Activated naive CD8-positive, alpha-beta T cell treated with anti-CD3 and anti-CD28 coated beads, Interleukin-2, amount 50 U/mL, for 24 hours (primary cell): Measurements from ENCODE around the gene SEH1L.
"Not testable (repeated sequence)": the region's sequence is repeated elsewhere in the genome, so short reads cannot be mapped to it uniquely, and the experiment has no call there.

Experiments
- ATAC-seq: fragments of 150-1000 bp; cut with Tn5 transposase; one replicate; pipeline ENCODE4 v1.10.0; 2021
- DNase-seq: peaks from one replicate; pipeline ENCODE4 v3.0.0; 2021
- H3K27ac Mint-ChIP-seq: one replicate; pipeline ENCODE4 v1.8.0; 2021; ENCODE audit warnings: mild to moderate bottlenecking, mixed read lengths
- H3K27me3 Mint-ChIP-seq: one replicate; pipeline ENCODE4 v1.8.0; 2021; ENCODE audit warnings: mixed read lengths
- H3K36me3 Mint-ChIP-seq: one replicate; pipeline ENCODE4 v1.8.0; 2021; ENCODE audit warnings: low read depth, mixed read lengths
- H3K4me1 Mint-ChIP-seq: one replicate; pipeline ENCODE4 v1.8.0; 2021; ENCODE audit warnings: mixed read lengths
- H3K4me3 Mint-ChIP-seq: one replicate; pipeline ENCODE4 v1.8.0; 2021; ENCODE audit warnings: mild to moderate bottlenecking, moderate library complexity, mixed read lengths
- H3K9me3 Mint-ChIP-seq: one replicate; pipeline ENCODE4 v1.8.0; 2021; ENCODE audit warnings: mixed read lengths

Gene SEH1L

DNA sequence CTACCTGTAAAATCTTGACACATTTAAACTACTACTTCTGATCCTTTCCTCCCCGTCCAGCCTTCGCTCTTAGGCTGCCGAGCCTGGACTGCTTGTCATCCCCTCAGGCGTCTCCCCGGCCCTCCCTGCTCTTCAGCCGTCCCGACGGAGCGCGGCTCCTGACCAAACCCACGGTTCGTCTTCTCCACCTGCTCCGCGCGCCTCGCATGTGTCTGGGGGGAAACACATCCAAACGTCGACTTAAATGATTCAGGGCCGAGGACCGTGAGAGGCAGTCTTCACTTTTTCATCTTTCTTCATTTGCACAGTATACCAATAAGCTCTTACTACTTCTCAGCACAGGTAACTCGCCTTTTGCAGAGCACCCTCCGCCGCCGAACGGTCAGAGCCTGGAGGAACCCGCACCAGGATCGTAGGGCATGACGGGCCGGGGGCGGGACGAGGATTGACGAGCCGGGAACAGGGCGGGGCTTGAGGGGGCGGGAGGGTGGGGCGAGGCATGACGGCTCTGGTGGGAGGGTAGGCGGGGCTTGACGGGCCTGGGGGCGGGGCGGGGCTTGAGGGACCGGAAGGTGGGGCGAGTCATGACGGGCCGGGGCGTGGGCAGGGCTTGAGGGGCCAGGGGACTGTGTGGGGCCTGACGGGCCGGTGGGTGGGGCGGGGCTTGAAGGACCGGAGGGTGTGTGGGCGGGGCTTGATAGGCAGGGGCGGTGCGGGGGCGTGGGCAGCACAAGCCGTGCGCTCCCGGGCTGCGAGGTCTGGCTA lies at the start of gene SEH1L:
Gene SEH1L, plus strand, starts transcription at position 727 of the 765 bp plus-strand sequence. CDS start 111 bp downstream, outside the sequence.
- H3K4me3 Mint-ChIP-seq: peak within 1 kb of the TSS; percentile 97
- DNase-seq (peak; percentile 99), ATAC-seq (peak; percentile 80)
- H3K27me3 Mint-ChIP-seq: no peaks in the 10 kb centered on the region
- H3K27ac Mint-ChIP-seq: peak within 1 kb of the TSS; percentile 97
- no peaks in the 10 kb centered on the region for H3K9me3 Mint-ChIP-seq
- H3K36me3 Mint-ChIP-seq: peaks cover 36% of the 10 kb centered on the region
- H3K4me1 Mint-ChIP-seq: peaks cover 53% of the 10 kb centered on the region

DNA sequence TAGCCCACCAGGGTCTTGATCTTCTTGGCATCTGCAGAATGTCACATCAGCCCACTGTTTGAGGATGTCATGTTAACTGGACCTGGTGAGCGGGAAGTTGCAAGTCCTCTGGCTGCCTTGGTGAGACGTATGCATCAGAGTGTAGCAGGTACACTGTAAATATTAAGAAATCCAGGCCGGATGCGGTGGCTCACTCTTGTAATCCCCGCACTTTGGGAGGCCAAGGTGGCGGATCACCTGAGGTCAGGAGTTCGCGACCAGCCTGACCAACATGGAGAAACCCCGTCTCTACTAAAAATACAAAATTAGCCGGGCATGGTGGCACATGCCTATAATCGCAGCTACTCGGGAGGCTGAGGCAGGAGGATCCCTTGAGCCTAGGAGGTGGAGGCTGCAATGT lies 46.6 kb upstream of the SEH1L start:
- H3K27ac Mint-ChIP-seq, DNase-seq, H3K4me1 Mint-ChIP-seq, H3K9me3 Mint-ChIP-seq, H3K36me3 Mint-ChIP-seq, ATAC-seq, H3K4me3 Mint-ChIP-seq: not testable (repeated sequence)
- peaks cover 11% of the 10 kb centered on the region for H3K27me3 Mint-ChIP-seq

DNA sequence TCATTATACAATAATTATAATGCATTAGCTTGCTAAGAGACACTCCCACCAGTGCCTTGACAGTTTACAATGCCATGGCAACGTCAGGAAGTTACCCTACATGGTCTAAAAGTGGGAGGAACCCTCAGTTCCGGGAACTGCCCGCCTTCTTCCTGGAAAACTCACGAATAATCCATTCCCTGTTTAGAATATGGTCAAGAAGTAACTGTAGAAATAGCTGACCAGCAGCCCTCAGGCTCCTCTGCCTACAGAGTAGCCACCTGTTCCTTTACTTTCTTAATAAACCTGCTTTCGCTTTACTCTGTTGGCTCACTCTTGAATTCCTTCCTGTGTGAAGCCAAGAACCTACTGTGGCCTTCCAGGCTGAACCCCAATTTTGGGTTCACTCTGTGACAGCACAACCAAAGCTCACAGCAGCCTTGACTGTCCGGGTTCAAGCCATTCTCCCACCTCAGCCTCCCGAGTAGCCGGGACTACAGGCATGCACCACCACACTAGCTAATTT lies 43.7 kb upstream of the SEH1L start:
- no peaks in the 10 kb centered on the region for H3K27me3 Mint-ChIP-seq
- peak overlapping the region; percentile 30 for H3K4me3 Mint-ChIP-seq
- ATAC-seq (peak; percentile 20), DNase-seq (peak; percentile 48)
- peak overlapping the region; percentile 48 for H3K27ac Mint-ChIP-seq
- H3K36me3 Mint-ChIP-seq: no peaks in the 10 kb centered on the region
- H3K4me1 Mint-ChIP-seq: peaks cover 8% of the 10 kb centered on the region
- H3K9me3 Mint-ChIP-seq: no peaks in the 10 kb centered on the region

DNA sequence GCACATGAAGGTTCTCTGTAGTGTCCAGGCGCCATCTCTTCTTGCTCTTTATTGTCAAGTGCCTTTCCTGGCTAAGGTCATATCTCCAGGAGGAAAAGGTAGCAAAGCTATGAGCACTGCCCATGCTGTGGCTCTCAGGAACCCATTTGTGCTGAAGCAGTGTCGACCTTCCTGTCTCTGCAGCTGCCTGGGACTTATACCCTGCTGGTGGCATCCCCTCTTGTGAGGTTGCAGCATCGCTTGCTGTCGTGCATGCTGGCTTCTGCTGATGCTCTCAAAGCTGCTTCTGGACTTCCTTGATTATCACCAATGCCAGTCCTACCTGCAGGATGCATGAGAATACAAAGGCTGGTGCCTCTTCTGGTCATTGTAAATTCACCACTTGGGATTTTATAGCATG lies 41.7 kb upstream of the SEH1L start:
- ATAC-seq: no peak
- H3K27me3 Mint-ChIP-seq: no peaks in the 10 kb centered on the region
- H3K27ac Mint-ChIP-seq: no peak overlapping the region
- H3K36me3 Mint-ChIP-seq: no peaks in the 10 kb centered on the region
- DNase-seq: no peak
- H3K9me3 Mint-ChIP-seq: no peaks in the 10 kb centered on the region
- no peak overlapping the region for H3K4me3 Mint-ChIP-seq
- H3K4me1 Mint-ChIP-seq: peaks cover 11% of the 10 kb centered on the region

GRCh38 chr18:12906773-12907172 lies 41.0 kb upstream of the SEH1L start:
- no peak overlapping the region for H3K4me3 Mint-ChIP-seq
- no peaks in the 10 kb centered on the region for H3K27me3 Mint-ChIP-seq
- no peaks in the 10 kb centered on the region for H3K36me3 Mint-ChIP-seq
- H3K9me3 Mint-ChIP-seq: no peaks in the 10 kb centered on the region
- DNase-seq: no peak
- H3K4me1 Mint-ChIP-seq: peaks cover 13% of the 10 kb centered on the region
- H3K27ac Mint-ChIP-seq: no peak overlapping the region
- no peak for ATAC-seq

DNA sequence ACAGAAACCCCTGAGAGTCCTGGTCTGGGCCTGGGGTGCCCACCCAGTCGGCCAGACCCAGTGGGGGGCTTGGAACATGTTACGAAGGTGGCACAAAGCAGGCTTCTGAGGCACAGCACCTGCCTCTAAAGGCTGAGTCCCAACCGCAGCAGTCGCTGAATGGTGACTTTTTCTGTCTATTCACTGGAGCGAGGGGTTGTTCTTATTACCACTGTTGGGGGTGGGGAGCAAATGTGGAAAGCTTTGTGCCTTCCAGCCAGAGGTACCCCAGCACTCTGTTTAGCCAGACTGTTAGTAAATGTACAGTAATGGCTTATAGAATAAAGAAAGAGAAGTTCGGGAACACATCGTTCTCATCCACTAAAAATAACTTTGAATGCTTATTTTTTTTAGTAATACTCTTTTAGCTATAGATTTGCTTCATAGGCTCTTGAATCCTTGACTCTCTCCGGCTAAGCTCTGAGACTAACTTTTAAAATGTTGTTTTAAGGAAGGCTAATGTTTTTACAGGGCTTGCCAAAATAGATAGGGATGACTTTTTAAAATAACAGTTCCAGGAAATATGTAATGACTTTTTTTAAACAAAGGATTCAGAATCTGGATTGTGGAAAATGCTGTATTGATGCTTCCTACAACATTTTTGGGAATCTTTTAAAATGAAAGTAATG lies 40.4 kb upstream of the SEH1L start:
- Mint-ChIP-seq H3K9me3 (no peaks in the 10 kb centered on the region), H3K4me3 (no peak overlapping the region), H3K27me3 (no peaks in the 10 kb centered on the region), H3K4me1 (peaks cover 13% of the 10 kb centered on the region), H3K36me3 (no peaks in the 10 kb centered on the region), H3K27ac (no peak overlapping the region)
- ATAC-seq (no peak), DNase-seq (no peak)

- ATAC-seq: no peak
- Mint-ChIP-seq H3K4me3 (no peak overlapping the region), H3K4me1 (peaks cover 12% of the 10 kb centered on the region), H3K27ac (no peak overlapping the region), H3K9me3 (peaks cover 11% of the 10 kb centered on the region), H3K36me3 (peaks cover 9% of the 10 kb centered on the region), H3K27me3 (no peaks in the 10 kb centered on the region)
- no peak for DNase-seq
Measured at GRCh38 chr18:12908706-12909105, 39.1 kb upstream of the SEH1L start.

DNA sequence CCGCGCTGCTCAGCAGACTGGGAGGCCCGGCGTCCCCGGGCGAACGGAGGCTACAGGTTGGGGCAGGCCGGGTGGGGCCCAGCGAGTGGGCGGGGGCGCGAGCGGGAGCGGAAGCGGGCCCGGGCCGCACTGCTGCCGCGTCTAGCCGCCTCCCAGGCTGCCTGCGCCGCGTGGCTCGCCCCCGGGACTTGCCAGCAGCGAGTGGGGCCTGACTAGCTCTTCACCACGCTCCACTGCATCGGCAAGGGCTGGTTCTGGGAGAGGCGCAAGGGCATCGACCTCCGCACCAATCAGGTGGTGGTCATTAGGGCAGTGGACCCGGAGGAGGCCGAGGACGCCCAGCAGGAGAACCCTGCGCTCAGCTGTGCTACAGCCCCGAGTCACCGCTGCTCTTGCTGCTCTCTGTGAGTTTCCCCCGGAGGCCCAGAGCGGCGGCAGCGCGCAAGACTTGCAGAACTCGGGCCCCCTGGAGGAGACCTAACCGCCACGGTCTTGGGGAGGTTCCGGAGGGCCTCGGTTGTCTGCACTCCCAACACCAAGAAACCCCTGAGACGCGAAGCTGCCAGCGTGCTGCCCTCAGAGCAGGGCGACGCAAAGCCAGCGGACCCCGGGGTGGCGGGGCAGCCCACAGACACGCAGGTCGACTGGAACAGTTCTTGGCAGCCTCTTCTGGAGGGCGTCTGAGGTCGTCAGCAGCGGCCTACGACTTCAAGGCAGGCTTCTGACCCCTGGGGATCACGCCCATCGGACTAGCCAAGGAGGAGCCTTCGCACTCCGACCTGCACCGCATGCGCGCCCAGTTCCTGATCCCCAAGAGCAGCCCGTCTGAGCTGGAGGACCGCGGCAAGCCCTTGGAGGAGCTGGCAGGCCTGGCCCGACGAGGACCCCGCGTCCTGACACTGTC lies 36.5 kb upstream of the SEH1L start:
- peaks cover 6% of the 10 kb centered on the region for H3K4me1 Mint-ChIP-seq
- ATAC-seq: peak; percentile 89
- H3K27ac Mint-ChIP-seq: no peak overlapping the region
- no peaks in the 10 kb centered on the region for H3K27me3 Mint-ChIP-seq
- peaks cover 12% of the 10 kb centered on the region for H3K36me3 Mint-ChIP-seq
- peak; percentile 73 for DNase-seq
- H3K4me3 Mint-ChIP-seq: peak overlapping the region; percentile 45
- H3K9me3 Mint-ChIP-seq: peaks cover 14% of the 10 kb centered on the region

DNA sequence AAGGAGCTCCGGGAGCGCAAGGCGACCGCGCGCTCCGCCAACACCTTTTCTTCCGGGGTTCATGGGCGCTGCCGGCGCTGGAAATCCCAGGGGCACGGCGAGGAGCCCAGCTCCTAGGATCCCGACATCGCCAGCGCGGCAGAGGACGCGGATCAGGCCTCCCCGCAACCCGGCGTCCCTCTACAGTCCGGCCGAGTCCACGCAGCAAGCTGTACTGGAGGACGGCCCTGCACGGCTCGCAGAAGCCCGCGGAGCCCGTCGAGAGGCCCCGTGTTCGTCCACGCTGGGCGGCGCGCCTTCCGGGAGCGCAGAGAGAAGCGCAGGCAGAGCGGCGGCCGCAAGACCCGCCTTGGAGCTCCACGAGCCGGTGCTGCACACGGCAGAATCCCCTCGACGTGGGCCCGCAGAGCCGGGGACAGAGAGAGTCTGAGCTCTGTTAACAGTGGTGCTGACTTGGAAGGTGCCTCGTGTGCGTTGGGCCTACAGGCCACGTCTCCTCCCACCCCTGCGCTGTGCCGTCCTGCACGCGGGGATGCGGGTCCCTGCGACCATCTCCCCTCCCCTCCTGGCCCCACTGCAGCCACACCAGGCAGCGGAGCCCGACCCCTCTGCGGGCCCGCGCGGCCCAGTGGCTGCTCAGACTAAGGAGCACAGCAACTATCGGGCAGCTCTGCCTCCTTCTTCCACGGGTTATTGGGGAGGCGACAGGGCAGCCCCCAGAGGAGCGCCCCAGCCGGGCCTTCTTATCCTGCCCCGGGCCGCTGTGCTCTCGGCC lies 35.7 kb upstream of the SEH1L start:
- ATAC-seq (no peak), DNase-seq (no peak)
- no peak overlapping the region for H3K27ac Mint-ChIP-seq
- peaks cover 14% of the 10 kb centered on the region for H3K9me3 Mint-ChIP-seq
- no peaks in the 10 kb centered on the region for H3K27me3 Mint-ChIP-seq
- H3K36me3 Mint-ChIP-seq: peaks cover 12% of the 10 kb centered on the region
- H3K4me1 Mint-ChIP-seq: peaks cover 6% of the 10 kb centered on the region
- no peak overlapping the region for H3K4me3 Mint-ChIP-seq

DNA sequence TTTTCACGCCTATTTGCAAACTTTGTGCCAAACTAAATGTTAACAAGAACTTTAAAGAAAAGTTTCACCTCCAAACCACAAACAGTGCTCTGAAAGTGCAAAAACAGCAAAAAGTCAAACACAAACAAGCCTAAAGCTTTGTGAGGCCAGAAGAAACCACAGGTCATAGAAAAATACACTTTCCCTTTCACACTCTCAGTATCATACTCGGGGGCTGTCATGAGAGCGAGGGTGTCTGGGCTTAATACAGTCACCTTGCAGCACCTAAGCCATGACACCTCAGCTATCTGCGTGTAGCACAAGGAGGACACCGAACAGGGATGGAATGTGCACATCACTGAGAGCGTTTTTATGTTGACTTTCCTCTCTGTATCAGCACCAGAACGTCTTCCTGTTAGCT lies 26.6 kb upstream of the SEH1L start:
- Mint-ChIP-seq H3K27ac (no peak overlapping the region), H3K27me3 (no peaks in the 10 kb centered on the region), H3K9me3 (no peaks in the 10 kb centered on the region), H3K4me1 (peaks cover 14% of the 10 kb centered on the region), H3K4me3 (no peak overlapping the region), H3K36me3 (no peaks in the 10 kb centered on the region)
- peak; percentile 96 for ATAC-seq
- DNase-seq: peak; percentile 13

- no peak for DNase-seq
- Mint-ChIP-seq H3K36me3 (no peaks in the 10 kb centered on the region), H3K4me1 (peaks cover 14% of the 10 kb centered on the region), H3K27me3 (no peaks in the 10 kb centered on the region), H3K27ac (no peak overlapping the region), H3K4me3 (no peak overlapping the region), H3K9me3 (no peaks in the 10 kb centered on the region)
- no peak for ATAC-seq
Measured at GRCh38 chr18:12922266-12922665, 25.5 kb upstream of the SEH1L start.

DNA sequence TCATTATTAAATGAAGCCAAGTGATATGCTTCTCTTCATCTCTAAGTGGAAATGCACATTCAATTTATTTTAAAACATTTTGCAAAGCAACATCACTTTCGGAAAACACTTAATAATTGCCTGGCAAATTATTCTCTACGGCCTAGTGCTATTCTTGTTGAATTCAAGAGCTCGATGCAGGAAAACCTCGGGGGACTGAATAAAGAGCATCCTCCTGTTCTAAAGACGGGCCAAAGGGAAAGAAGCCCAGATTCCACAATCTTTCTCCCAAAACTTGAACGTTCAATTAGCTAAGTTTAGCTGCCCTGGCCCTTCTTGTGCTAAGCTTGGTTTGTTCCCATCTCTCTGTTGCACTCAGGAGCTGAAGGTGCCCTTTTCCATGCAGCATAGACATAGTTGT lies 23.2 kb upstream of the SEH1L start:
- ATAC-seq (no peak), DNase-seq (no peak)
- Mint-ChIP-seq H3K27ac (no peak overlapping the region), H3K4me1 (peaks cover 13% of the 10 kb centered on the region), H3K4me3 (no peak overlapping the region), H3K36me3 (no peaks in the 10 kb centered on the region), H3K27me3 (no peaks in the 10 kb centered on the region), H3K9me3 (no peaks in the 10 kb centered on the region)

DNA sequence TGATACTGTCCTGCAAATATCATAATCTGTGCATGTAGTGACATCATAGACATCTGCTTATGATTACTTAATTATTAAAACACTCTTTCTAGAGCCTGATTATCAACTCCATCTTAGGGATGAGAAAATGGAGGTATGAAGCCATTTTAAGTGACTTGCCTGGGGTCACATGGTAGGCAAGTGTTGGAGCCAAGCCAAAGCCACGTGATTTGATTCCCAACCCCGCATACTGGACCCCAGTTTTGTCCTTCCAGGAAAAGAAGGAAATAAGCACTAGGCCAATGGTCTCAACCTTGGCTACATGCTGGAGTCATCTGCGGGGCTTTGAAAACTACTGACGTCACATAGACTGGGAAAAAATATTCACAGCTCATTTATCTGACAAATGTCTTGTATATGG lies 19.6 kb upstream of the SEH1L start:
- ATAC-seq: no peak

DNA sequence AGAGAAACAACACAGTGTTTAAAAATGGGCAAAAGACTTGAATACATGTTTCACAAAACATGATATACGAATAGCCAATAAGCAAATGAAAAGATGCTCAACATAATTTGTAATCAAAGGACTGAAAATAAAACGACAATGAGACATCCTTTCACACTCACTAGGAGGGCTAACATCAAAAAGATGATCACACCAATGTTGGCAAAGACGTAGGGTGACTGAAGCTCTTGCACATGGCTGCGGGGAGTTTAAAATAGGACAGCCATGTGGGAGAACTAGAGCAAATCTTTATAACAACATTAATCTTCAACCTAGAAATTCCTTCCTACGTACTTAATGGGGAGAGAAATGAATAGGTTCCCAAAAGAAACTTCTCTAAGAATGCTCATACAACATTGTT lies 19.2 kb upstream of the SEH1L start:
- no peak overlapping the region for H3K27ac Mint-ChIP-seq
- H3K27me3 Mint-ChIP-seq: no peaks in the 10 kb centered on the region
- no peaks in the 10 kb centered on the region for H3K36me3 Mint-ChIP-seq
- no peak overlapping the region for H3K4me3 Mint-ChIP-seq
- ATAC-seq: no peak
- H3K4me1 Mint-ChIP-seq: peaks cover 2% of the 10 kb centered on the region
- no peaks in the 10 kb centered on the region for H3K9me3 Mint-ChIP-seq
- no peak for DNase-seq

More for the DNA sequence above, 19.6 kb upstream of the SEH1L start:
- DNase-seq: no peak
- Mint-ChIP-seq H3K36me3 (no peaks in the 10 kb centered on the region), H3K4me1 (peaks cover 2% of the 10 kb centered on the region), H3K27me3 (no peaks in the 10 kb centered on the region), H3K4me3 (no peak overlapping the region), H3K27ac (no peak overlapping the region), H3K9me3 (no peaks in the 10 kb centered on the region)
